HepG2 (cell line): ENCODE measurements around the gene THAP5. TPM values are rescaled to one million over a fixed set of nuclear protein-coding genes. Genes with fewer than 3 reads are reported as not detected.

Experiments used
- BRD4 ChIP-seq: sonication (generic); formaldehyde crosslinking; IDR thresholded peaks from 2 replicates; pipeline ENCODE4 v1.4.0; 2020; ENCODE audit warnings: missing genetic modification reagents
- CHCHD3 ChIP-seq: sonication (generic); formaldehyde crosslinking; IDR thresholded peaks from 2 replicates; pipeline ENCODE4 v1.8.0; 2022; ENCODE audit warnings: mild to moderate bottlenecking, missing genetic modification reagents, moderate library complexity
- DR1 ChIP-seq: sonication (generic); formaldehyde crosslinking; IDR thresholded peaks from 2 replicates; pipeline ENCODE4 v1.8.0; 2021; ENCODE audit warnings: mild to moderate bottlenecking, missing genetic modification reagents, inconsistent platforms
- FOXO4 ChIP-seq: sonication (generic); formaldehyde crosslinking; conservative IDR thresholded peaks from 2 replicates; pipeline ENCODE4 v1.8.1; 2023; ENCODE audit warnings: missing genetic modification reagents
- GLI4 ChIP-seq: sonication (generic); formaldehyde crosslinking; IDR thresholded peaks from 2 replicates; pipeline ENCODE4 v1.5.1; 2020; ENCODE audit warnings: missing genetic modification reagents, mild to moderate bottlenecking, moderate library complexity, borderline replicate concordance
- HMG20A ChIP-seq: IDR thresholded peaks from 2 replicates; pipeline ENCODE4 v1.6.1; 2016; ENCODE audit warnings: borderline replicate concordance
- NBN ChIP-seq: fragments of 450-650 bp; conservative IDR thresholded peaks from 2 replicates; pipeline ENCODE4 v1.6.1; 2017
- SIN3B ChIP-seq: fragments of 150-350 bp; IDR thresholded peaks from 2 replicates; pipeline ENCODE4 v1.6.1; 2014; ENCODE audit warnings: low read length
- SP2 ChIP-seq: sonication (generic); formaldehyde crosslinking; IDR thresholded peaks from 2 replicates; pipeline ENCODE4 v1.5.1; 2020; ENCODE audit warnings: mild to moderate bottlenecking, missing genetic modification reagents
- ZC3H13 ChIP-seq: sonication (generic); formaldehyde crosslinking; IDR thresholded peaks from 2 replicates; pipeline ENCODE4 v1.8.1; 2023; ENCODE audit warnings: mild to moderate bottlenecking, missing genetic modification reagents, moderate library complexity
- ZNF121 ChIP-seq: sonication (generic); formaldehyde crosslinking; IDR thresholded peaks from 2 replicates; pipeline ENCODE4 v1.5.0; 2020; ENCODE audit warnings: mild to moderate bottlenecking, missing genetic modification reagents
- ZNF260 ChIP-seq: sonication (generic); formaldehyde crosslinking; IDR thresholded peaks from 2 replicates; pipeline ENCODE4 v1.4.0; 2020; ENCODE audit warnings: missing genetic modification reagents, low read depth, mild to moderate bottlenecking, borderline replicate concordance
- ZNF550 ChIP-seq: sonication (generic); formaldehyde crosslinking; IDR thresholded peaks from 2 replicates; pipeline ENCODE4 v1.4.0; 2020; ENCODE audit warnings: mild to moderate bottlenecking, missing genetic modification reagents, borderline replicate concordance
- ZNF737 ChIP-seq: sonication (generic); formaldehyde crosslinking; IDR thresholded peaks from 2 replicates; pipeline ENCODE4 v1.5.0; 2020; ENCODE audit warnings: missing genetic modification reagents, mild to moderate bottlenecking, borderline replicate concordance
- polyA plus RNA-seq, 8 experiments: library from polyadenylated mRNA; depleted of rRNA in 3 of 8; stranded (reverse) in 7 of 8; unstranded in 1 of 8; fragments of >200 nt; fragmentation: Illumina TruSeq in 4 of 8; extraction: Trizol in 4 of 8; gene quantifications; 2 replicates each; pipeline versions ENCODE4 v1.2.1 to v1.2.3, GENCODE V29; 2011 to 2016; ENCODE audit warnings: low read depth in 4 of 8, missing spikeins in 1 of 8, mixed read lengths in 1 of 8; ENCODE audit not compliant: insufficient read depth in 1 of 8
- total RNA-seq, 5 experiments: library from RNA; depleted of rRNA; stranded (reverse); fragments of >200 nt; fragmentation: Illumina TruSeq; extraction: Trizol; gene quantifications; 2 replicates each; pipeline ENCODE4 v1.2.3, GENCODE V29; 2016; ENCODE audit warnings: low read depth in 1 of 5
- TF ChIP-seq, protein P1 (sequence below): sonication (generic); formaldehyde crosslinking; IDR thresholded peaks from 2 replicates; pipeline ENCODE4 v1.4.0; 2020; ENCODE audit warnings: low read depth, missing genetic modification reagents
- TF ChIP-seq, protein P2 (sequence below): fragments of 450-650 bp; IDR thresholded peaks from 2 replicates; pipeline ENCODE4 v1.6.1; 2016
- TF ChIP-seq, protein P3 (sequence below), 2 experiments: sonication (generic) in 1 of 2; formaldehyde crosslinking in 1 of 2; IDR thresholded peaks; 2 replicates each; pipeline versions ENCODE4 v1.5.1 to v1.6.1; 2011 to 2020; ENCODE audit warnings: borderline replicate concordance in 1 of 2, low read depth in 1 of 2, low read length in 1 of 2, mild to moderate bottlenecking in 1 of 2, missing genetic modification reagents in 1 of 2, moderate library complexity in 1 of 2
- TF ChIP-seq, protein P4 (sequence below): sonication (generic); formaldehyde crosslinking; IDR thresholded peaks from 2 replicates; pipeline ENCODE4 v1.8.1; 2023; ENCODE audit warnings: mild to moderate bottlenecking, missing genetic modification reagents, borderline replicate concordance
- TF ChIP-seq, protein P5 (sequence below): IDR thresholded peaks from 2 replicates; pipeline ENCODE4 v1.6.1; 2016; ENCODE audit warnings: missing genetic modification reagents, missing compliant biosample characterization

Gene THAP5
- total and polyA plus RNA-seq, 2 of the 13 experiments (the other 11 are each of a cell fraction or from before 2014, with no cell fraction given) = 3.6 to 11.8 TPM

- TF ChIP-seq, protein P1, sequence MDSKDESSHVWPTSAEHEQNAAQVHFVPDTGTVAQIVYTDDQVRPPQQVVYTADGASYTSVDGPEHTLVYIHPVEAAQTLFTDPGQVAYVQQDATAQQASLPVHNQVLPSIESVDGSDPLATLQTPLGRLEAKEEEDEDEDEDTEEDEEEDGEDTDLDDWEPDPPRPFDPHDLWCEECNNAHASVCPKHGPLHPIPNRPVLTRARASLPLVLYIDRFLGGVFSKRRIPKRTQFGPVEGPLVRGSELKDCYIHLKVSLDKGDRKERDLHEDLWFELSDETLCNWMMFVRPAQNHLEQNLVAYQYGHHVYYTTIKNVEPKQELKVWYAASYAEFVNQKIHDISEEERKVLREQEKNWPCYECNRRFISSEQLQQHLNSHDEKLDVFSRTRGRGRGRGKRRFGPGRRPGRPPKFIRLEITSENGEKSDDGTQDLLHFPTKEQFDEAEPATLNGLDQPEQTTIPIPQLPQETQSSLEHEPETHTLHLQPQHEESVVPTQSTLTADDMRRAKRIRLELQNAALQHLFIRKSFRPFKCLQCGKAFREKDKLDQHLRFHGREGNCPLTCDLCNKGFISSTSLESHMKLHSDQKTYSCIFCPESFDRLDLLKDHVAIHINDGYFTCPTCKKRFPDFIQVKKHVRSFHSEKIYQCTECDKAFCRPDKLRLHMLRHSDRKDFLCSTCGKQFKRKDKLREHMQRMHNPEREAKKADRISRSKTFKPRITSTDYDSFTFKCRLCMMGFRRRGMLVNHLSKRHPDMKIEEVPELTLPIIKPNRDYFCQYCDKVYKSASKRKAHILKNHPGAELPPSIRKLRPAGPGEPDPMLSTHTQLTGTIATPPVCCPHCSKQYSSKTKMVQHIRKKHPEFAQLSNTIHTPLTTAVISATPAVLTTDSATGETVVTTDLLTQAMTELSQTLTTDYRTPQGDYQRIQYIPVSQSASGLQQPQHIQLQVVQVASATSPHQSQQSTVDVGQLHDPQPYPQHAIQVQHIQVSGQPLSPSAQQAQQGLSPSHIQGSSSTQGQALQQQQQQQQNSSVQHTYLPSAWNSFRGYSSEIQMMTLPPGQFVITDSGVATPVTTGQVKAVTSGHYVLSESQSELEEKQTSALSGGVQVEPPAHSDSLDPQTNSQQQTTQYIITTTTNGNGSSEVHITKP (CRISPR knock-in tag) = peak; percentile 66; the same call in 1 of the 2 replicates
- TF ChIP-seq, protein P2, sequence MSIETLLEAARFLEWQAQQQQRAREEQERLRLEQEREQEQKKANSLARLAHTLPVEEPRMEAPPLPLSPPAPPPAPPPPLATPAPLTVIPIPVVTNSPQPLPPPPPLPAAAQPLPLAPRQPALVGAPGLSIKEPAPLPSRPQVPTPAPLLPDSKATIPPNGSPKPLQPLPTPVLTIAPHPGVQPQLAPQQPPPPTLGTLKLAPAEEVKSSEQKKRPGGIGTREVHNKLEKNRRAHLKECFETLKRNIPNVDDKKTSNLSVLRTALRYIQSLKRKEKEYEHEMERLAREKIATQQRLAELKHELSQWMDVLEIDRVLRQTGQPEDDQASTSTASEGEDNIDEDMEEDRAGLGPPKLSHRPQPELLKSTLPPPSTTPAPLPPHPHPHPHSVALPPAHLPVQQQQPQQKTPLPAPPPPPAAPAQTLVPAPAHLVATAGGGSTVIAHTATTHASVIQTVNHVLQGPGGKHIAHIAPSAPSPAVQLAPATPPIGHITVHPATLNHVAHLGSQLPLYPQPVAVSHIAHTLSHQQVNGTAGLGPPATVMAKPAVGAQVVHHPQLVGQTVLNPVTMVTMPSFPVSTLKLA = peak; percentile 100
- TF ChIP-seq DR1 = peak; percentile 94
- TF ChIP-seq ZC3H13 (CRISPR knock-in tag) = peak; percentile 75
- TF ChIP-seq ZNF121 (CRISPR knock-in tag) = no peak
- peak; percentile 69; the same call in 1 of the 2 replicates for TF ChIP-seq BRD4 (CRISPR knock-in tag)
- no peak for TF ChIP-seq ZNF260 (CRISPR knock-in tag)
- TF ChIP-seq CHCHD3 (CRISPR knock-in tag) = no peak
- TF ChIP-seq, protein P3, sequence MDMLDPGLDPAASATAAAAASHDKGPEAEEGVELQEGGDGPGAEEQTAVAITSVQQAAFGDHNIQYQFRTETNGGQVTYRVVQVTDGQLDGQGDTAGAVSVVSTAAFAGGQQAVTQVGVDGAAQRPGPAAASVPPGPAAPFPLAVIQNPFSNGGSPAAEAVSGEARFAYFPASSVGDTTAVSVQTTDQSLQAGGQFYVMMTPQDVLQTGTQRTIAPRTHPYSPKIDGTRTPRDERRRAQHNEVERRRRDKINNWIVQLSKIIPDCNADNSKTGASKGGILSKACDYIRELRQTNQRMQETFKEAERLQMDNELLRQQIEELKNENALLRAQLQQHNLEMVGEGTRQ (IDR thresholded peaks at IDR 0.05; ENCODE audit: low read depth, low read length) = peak; percentile 98
- TF ChIP-seq, protein P3 (CRISPR knock-in tag; IDR thresholded peaks at IDR 0.05; ENCODE audit: borderline replicate concordance) = peak; percentile 100
- TF ChIP-seq ZNF737 = no peak; the same call in 1 of the 2 replicates
- TF ChIP-seq HMG20A = no peak
- no peak for TF ChIP-seq FOXO4 (CRISPR knock-in tag)
- no peak for TF ChIP-seq NBN
- peak; percentile 82; the same call in 1 of the 2 replicates for TF ChIP-seq GLI4
- peak; percentile 83 for TF ChIP-seq SP2 (CRISPR knock-in tag)
- TF ChIP-seq ZNF550 (CRISPR knock-in tag) = no peak
- TF ChIP-seq, protein P4, sequence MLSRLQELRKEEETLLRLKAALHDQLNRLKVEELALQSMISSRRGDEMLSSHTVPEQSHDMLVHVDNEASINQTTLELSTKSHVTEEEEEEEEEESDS (CRISPR knock-in tag) = 0 out of 2 replicates have a peak, but pooled peaks have one; percentile 71
- TF ChIP-seq, protein P5, sequence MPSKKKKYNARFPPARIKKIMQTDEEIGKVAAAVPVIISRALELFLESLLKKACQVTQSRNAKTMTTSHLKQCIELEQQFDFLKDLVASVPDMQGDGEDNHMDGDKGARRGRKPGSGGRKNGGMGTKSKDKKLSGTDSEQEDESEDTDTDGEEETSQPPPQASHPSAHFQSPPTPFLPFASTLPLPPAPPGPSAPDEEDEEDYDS = peak; percentile 96
- no peak for TF ChIP-seq SIN3B
These were observed at the start of gene THAP5, which contains the start of gene DNAJB9 (continued) for GRCh38 chr7:108569381-108570145.
